HG03439 (cell line): ENCODE results near the gene ARID3A.

Experiments
- ATAC-seq: cut with Tn5 transposase; IDR thresholded peaks from one replicate; pipeline ENCODE4 v1.9.1; 2021; ENCODE audit warnings: mild to moderate bottlenecking, moderate library complexity; ENCODE audit not compliant: unreplicated experiment

The ARID3A gene

DNA sequence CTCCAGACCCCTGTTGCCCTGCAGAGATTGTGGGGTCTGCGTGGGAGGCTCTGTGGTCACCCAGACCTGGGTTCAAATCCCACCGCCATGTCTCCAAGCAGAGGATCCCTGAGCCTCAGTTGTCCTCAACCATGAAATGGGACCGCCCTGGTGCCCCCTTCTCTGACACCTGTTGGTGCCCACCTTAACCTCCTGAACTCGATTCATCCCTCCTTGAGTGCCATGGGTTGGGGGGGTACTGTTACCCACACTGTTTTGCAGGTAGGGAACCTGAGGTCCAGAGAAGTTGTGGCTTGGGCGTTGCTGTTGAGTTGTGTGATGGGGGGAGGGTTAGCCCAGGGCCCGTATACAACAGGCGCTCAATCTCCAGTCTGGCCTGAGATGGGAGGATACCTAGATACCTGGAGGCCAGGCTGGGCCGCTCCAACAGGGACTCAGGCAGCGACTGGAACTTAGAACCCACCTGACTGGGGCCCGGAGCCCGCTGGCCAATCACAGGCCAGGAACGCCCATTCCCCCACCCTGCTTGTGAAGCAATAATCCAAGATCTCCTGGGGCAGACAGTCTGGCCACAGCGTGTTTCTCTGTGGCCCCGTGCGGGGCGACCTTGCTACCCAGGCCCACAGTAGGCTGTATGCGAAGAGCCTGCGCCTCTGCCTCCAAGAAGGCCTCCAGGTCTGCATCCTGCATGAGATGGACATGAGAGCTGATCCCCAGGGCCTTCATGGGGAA lies 2.8 kb downstream of the ARID3A start:
- ATAC-seq, result no peak

- no peak for ATAC-seq
These were observed 3.5 kb downstream of the ARID3A start for GRCh38 chr19:929203-929890.

GRCh38 chr19:929891-930258 lies 4.0 kb downstream of the ARID3A start:
- no peak for ATAC-seq

DNA sequence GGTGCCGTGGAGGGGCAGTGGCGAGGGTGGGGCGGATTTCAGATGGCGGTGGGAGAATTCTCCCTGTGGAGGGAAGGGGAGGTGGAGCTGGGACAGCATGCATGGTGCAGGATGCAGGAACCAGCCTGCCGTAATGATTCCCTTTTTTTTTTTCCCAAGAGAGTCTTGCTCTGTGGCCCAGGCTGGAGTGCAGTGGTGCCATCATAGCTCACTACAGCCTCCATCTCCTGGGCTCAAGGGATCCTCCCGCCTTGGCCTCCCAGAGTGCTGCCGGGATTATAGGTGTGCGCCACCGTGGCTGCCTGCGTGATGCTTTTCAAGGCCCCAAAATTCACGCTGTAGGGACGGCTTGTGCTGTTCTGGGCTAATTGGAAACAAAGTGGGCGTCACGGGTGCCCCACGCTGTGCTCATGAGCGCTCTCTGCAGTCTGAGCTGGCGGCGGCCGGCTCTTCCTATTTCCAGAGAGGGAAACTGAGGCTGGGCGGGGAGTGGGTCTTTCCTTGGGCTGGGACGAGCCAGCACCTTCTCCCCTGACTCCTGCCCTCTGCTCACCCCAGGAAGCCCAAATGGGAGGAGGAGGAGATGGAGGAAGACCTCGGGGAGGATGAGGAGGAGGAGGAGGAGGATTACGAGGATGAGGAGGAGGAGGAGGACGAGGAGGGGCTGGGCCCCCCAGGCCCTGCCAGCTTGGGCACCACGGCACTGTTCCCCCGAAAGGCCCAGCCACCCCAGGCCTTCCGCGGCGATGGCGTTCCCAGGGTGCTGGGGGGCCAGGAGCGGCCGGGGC lies 6.2 kb downstream of the ARID3A start:
- ATAC-seq, result no peak

DNA sequence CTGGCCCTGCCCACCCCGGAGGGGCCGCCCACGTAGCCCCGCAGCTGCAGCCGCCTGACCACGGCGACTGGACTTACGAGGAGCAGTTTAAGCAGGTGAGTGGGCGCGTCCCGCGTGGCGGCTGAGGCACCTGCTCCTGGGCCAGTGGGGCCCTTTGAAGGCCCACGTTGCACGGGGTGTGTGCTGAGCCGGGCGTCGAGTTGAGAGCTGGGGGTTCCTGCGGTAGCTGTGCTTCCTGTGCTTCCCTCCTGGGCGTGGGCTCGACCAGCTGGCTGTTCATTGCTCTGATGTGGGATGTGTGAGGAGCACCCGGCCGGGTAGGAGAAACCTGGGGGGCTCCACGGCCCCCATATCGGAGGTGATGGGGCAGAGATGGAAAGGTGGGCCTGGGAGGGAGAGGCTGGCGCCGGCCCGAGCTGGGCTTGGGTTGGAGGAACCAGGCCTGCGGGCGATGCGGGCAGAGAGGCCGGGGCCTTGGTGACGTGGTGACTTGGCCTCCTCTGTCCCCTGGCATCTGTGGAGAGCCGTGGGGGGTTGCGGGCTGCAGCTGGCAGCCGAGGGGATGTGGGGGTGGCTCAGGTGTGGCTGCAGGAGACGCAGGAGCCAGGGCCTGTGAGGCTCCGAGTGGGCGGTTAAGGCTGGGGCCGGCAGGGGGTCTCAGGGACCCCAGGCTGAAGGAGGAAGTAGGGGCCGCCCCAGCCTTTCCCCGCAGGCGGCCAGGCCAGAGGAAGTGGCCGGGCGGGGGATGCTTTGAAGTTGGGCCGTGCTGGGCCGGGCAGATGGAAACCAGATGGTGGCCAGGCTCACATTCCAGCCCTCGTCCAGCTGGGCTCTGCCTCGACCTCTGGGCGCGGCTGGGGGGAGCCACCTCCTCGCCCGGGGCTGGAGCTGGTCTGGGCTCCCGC lies 7.1 kb downstream of the ARID3A start:
- no peak for ATAC-seq

GRCh38 chr19:933553-933882 lies 7.7 kb downstream of the ARID3A start:
- no peak for ATAC-seq

GRCh38 chr19:934197-934840 lies 8.5 kb downstream of the ARID3A start:
- no peak for ATAC-seq

DNA sequence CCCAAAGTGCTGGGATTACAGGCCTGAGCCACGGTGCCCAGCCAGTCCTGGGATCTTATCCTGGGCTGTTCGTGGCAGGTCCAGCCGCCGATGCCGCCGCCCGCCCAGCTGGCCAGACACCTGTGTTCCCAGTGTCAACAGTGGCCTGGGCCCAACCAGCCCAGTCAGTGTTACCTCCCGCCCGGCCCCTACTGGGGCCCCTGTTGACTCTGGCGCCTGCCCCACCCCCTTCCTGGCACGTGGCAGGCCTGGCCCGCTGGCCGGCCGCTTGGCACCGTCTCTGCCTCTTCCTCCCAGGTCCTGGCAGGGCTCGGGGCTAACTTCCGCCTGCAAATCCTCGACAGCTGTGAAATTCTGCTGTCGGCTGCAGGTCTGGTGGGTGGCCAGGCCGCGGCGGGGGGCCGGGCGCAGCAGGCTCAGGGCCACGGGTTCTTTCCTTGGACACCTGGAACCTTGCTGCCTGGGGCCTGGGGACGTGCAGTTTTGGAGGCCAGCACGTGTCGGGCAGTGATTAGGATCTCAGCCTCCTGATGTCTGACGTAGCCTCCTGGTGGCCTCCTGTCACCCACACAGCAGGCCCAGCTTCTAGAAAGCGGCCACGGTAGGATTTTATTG lies 9.1 kb downstream of the ARID3A start:
- ATAC-seq, result no peak

- no peak for ATAC-seq
These were observed 10.3 kb downstream of the ARID3A start for GRCh38 chr19:936175-936546.

- no peak for ATAC-seq
These were observed 11.4 kb downstream of the ARID3A start for GRCh38 chr19:937259-937694.

GRCh38 chr19:938233-938923 lies 12.5 kb downstream of the ARID3A start:
- no peak for ATAC-seq

- ATAC-seq, result no peak
These were observed 13.6 kb downstream of the ARID3A start for GRCh38 chr19:939439-939838.

DNA sequence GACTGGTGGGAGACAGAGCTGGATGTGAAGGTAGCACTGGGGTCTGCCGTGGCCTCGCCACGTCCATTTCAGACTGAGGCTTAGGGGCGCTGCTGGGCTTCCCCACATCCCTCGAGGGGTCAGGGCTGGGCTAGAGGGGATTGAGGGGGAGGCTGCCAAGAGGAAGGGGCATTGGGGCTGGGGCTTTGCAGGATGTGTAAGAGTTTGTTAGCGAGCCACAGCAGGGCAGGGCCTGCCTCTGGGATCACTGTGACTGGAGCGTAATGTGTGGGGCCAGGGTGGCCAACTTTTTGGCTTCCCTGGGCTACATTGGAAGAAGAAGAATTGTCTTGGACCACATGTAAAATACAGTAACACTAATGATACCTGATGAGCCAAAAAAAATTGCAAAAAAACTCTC lies 14.1 kb downstream of the ARID3A start:
- ATAC-seq, result no peak

DNA sequence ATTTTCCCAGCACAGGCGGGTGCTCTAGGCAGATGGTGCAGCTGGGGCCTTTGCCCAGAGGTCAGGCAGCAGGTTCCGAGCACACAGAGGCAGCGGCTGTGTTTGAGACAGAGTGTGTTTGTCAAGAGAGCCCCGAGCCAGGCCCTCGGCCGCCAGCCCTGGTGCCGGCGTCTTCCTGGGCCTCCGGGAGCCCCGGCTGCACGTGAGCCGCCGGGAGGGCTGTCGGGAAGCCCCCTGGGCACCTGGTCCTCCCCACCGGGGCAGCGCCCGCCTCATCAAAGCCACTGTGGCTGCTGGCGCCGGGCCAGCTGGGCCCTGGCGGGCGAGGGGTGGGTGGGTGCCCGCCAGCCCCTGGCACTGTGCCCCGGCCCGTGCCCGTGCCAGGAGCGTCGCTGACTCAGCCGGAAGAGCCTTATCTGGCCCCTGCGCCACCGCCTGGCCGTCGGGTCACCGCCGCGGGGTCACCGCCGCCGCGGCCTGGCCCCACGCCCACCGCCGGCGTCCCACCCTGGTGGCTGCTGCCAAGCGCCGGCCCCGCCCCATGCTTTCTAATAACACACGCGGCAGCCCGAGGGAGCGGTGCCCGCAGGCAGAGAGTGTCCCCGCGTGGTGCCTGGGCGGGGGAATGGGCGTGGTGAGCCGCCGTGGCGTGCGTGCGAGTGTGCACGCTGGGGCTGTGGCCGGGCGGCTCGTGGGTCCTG lies 14.9 kb downstream of the ARID3A start:
- peak; percentile 33 for ATAC-seq

DNA sequence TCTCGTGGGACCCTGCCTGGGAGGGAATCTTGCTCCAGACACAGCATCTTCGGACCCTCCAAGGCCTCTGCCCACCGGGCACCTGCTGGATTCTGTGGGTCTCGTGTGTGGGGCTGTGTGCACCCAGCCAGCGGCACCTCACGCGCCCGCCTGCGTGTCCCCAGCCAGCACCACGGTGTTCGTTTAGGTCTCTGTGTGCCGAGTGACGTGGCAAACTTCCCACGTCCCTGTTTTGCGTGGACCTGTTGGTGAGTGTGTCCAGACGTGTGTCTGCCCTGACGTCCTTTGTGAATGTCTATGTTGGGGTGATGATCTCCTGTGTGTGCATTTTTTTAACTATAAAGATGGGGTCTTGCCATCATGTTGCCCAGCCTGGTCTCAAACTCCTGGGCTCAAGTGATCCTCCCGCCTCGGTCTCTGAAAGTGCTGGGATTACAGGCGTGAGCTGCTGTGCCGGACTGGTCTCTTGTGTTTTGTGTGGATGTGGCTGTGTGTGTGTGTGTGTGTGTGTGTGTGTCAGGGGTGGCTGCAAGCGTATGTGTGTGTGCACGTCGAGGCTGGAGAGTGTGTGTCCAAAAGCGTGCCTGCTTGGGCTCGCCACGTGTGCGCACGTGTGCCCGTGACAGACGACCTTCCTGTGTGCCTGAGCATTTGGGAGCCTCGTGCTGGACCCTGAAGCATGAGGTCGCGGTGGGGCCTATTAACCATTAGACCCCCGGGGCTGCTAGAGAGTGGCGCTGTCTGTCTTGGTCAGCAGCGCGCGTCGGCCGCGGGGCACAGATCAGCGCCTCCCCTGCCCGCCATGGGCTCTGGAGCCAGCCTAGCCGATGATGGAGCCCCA lies 15.7 kb downstream of the ARID3A start:
- no peak for ATAC-seq

- no peak for ATAC-seq
These were observed 16.4 kb downstream of the ARID3A start for GRCh38 chr19:942133-942645.

DNA sequence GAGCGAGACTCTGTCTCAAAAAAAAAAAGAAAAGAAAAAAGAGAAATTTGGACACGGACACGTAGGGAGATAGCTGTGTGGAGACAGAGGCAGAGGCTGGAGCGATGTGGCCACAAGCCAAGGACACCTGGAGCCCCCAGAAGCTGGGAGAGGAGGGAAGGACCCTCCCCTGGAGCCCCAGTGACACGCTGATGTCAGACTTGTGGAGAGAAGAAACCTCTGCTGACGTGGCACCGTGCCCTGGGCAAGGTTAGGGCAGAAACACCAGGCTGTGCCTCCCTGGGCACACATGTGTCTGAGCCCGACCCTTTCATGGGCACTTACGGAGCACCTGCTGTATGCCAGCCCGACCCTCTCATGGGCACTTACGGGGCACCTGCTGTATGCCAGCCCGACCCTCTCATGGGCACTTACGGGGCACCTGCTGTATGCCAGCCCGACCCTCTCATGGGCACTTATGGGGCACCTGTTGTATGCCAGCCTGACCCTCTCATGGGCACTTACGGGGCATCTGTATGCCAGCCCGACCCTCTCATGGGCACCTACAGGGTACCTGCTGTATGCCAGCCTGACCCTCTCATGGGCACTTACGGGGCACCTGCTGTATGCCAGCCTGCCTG lies 17.8 kb downstream of the ARID3A start:
- no peak for ATAC-seq
